GM21737 (cell line): ENCODE data around the gene SENP2.
"Not testable (repeated sequence)": the region's sequence is repeated elsewhere in the genome, so short reads cannot be mapped to it uniquely, and the experiment has no call there.

Experiments
- ATAC-seq: cut with Tn5 transposase; IDR thresholded peaks from one replicate; pipeline ENCODE4 v1.9.1; 2021; ENCODE audit warnings: mild to moderate bottlenecking, moderate library complexity; ENCODE audit not compliant: unreplicated experiment

SENP2 gene

GRCh38 chr3:185646382-185647133 lies 60.5 kb downstream of the SENP2 start:
- no peak for ATAC-seq

GRCh38 chr3:185647134-185647879 lies 61.2 kb downstream of the SENP2 start:
- ATAC-seq = no peak

- no peak for ATAC-seq
Measured at GRCh38 chr3:185647880-185648210, 61.8 kb downstream of the SENP2 start.

- no peak for ATAC-seq
Measured at GRCh38 chr3:185648396-185648795, 62.3 kb downstream of the SENP2 start.

- ATAC-seq = no peak
Measured at GRCh38 chr3:185649414-185649813, 63.3 kb downstream of the SENP2 start.

- no peak for ATAC-seq
Measured at GRCh38 chr3:185651971-185652370, 65.9 kb downstream of the SENP2 start.

- no peak for ATAC-seq
Measured at GRCh38 chr3:185653949-185654757, 68.1 kb downstream of the SENP2 start.

- no peak for ATAC-seq
Measured at GRCh38 chr3:185654758-185655145, 68.7 kb downstream of the SENP2 start.

GRCh38 chr3:185655426-185656320 lies 69.6 kb downstream of the SENP2 start:
- no peak for ATAC-seq

- ATAC-seq = no peak
Measured at GRCh38 chr3:185656321-185656840, 70.3 kb downstream of the SENP2 start.

- no peak for ATAC-seq
Measured at GRCh38 chr3:185657211-185657610, 71.1 kb downstream of the SENP2 start.

- no peak for ATAC-seq
Measured at GRCh38 chr3:185657691-185658503, 71.8 kb downstream of the SENP2 start.

GRCh38 chr3:185658504-185658912 lies 72.4 kb downstream of the SENP2 start:
- no peak for ATAC-seq

GRCh38 chr3:185658943-185659342 lies 72.8 kb downstream of the SENP2 start:
- ATAC-seq = no peak

- ATAC-seq = no peak
Measured at GRCh38 chr3:185659942-185660921, 74.1 kb downstream of the SENP2 start.

GRCh38 chr3:185661296-185661695 lies 75.2 kb downstream of the SENP2 start:
- ATAC-seq = not testable (repeated sequence)

GRCh38 chr3:185661772-185662171 lies 75.7 kb downstream of the SENP2 start:
- no peak for ATAC-seq

- no peak for ATAC-seq
Measured at GRCh38 chr3:185663929-185664328, 77.8 kb downstream of the SENP2 start.
